Hematopoietic multipotent progenitor cell treated with erythropoietin and hydrocortisone succinate and interleukin-3 and kit ligand, for 6 days (in vitro differentiated cells): ENCODE data around the gene ITPA.
"Not testable (repeated sequence)": the region's sequence is repeated elsewhere in the genome, so short reads cannot be mapped to it uniquely, and the experiment has no call there.

ENCODE experiments used
- DNase-seq: peaks from one replicate; pipeline ENCODE4 v3.0.0-alpha.2; 2015

Gene ITPA

DNA sequence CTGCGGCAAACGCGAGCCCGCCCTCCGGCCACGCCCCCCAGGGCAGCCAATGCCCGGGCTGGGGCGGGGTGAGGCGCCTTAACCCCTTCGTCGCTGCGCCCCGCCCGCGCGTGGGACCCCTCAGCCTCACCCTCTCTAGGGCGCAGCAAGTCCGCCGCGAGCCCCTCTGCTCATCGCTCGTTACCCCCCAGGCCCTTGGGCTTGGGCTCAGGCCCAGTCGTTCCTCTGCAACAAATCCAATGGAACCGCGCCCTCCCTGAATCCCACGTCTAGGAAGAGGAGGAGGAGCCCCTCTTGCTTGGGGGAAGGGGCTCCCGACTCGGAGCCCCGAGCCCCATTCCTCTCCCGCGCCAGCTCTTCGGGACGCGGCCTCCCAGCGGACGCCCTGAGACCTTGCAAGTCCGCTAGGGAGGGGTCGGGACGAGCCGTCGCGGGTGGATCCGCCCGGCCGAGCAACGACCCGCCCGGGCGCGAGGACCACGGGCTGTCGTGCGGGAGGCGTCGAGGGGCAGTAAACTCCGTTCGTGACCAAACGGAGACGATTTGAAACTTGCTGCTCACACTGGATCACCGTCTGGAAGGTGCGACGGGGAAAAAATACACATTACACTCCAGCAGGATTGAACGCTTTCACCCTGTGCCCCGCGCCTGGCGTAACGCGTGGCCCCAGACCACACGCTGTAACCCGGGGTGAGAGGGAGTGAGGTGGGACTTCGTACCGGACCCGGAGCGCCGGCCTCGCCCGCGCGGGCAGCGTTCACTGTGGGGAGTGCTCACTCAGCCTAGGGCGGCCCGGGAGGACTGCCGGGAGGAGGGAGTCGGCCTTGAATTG, 35.5 kb upstream of the ITPA start:
- peak; percentile 92 for DNase-seq

GRCh38 chr20:3174442-3175261, 34.6 kb upstream of the ITPA start:
- peak; percentile 43 for DNase-seq

DNA sequence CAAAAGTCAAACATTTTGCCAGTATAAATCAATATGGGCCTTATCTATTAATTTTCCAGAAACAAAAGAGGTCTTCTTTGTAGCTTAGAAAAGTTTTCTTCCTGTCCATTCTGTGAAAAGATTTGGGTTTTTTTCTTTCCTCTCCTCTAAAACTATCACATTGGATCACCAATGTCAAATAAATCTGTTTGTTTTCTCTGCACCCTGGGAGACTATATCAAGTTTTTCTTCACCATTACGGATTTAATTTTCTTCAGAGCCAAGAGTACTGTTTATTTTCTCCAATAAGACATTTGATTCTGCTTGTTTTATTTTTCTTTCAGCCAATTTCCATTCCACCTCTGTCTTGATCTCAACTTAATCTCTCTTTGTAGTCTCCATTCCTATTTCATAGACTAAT, 34.0 kb upstream of the ITPA start:
- DNase-seq: no peak

GRCh38 chr20:3177746-3178485, 31.4 kb upstream of the ITPA start:
- peak; percentile 81 for DNase-seq

DNA sequence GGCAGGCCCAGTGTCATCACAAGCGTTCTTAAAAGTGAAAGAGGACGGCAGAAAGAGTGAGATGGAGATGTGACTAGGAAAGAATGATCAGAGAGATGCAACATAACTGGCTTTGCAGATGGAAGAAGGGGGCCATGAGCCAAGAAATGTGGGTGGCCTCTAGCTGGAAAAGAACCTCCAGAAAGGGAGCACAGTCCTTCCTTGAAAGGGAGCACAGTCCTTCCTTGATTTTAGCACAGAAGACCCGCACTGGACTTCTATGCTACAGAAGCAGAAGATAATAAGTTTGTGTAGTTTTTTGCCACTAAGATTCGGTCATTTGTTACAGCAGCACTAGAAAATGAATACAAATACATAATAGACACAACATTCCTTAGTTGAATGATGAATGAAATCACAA, 29.0 kb upstream of the ITPA start:
- DNase-seq: no peak

GRCh38 chr20:3181270-3181669, 28.0 kb upstream of the ITPA start:
- no peak for DNase-seq

- not testable (repeated sequence) for DNase-seq
Measured at GRCh38 chr20:3182429-3182828, 26.9 kb upstream of the ITPA start.

DNA sequence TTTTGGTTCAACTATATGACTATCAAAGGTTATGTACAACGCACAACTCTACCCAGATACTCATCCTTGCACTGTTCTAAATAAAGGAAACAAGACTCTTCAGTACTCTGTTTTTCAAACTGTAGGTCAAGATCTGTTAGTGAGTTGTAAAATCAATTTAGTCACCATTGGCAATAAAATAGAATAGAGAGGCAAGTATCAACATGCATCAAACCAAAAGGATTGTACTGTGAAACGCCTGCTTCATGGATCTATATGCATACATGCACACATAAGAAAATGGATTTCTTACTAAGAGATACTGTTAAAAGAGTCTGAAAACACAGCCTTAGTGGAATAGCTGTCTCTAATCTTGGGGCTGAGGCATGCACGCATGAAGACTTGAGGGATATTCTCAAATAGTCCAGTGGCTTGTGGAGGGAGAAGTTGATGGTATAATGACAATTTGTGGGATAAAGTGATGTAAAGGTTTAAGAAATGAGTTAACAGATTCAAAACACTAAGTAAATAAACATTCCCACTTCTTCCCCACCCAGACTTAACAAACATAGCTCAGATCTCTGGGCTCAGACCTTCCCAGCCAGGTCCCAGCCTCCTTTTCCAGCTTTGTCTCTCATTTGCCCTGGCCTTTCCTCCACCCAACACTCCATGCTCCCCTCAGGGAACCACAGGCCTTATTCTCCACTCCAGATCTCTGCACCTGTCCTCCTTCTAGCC, 25.2 kb upstream of the ITPA start:
- no peak for DNase-seq

GRCh38 chr20:3187861-3188260, 21.4 kb upstream of the ITPA start:
- not testable (repeated sequence) for DNase-seq

- no peak for DNase-seq
Measured at GRCh38 chr20:3188823-3189413, 20.4 kb upstream of the ITPA start.

DNA sequence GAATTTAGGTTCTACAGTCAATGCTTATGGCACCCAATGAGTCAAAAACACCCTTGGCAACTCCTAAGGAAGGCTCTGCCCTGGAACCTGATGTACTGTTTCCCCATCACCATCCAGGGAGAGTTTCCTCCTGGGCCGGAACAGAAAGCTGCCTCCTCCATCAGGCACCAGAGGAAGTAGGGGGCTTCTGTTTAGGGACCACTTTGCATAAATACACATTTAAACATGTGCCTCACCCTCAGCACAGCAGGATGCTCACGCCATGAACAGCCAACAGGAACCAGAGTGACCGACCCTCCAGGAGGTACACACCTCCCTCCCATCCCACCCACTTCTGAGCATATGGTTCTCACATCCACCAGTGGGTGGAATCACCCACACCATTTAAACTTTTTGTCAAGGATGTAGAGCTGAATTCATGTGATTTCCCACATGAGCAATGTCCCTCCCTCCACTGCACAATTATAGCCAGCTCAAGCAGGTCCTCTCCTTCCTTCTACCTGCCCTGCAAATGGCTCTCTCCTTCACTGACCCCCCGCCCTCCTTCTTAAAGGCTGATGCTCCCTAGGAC, 19.7 kb upstream of the ITPA start:
- DNase-seq: no peak

GRCh38 chr20:3190681-3191111, 18.6 kb upstream of the ITPA start:
- DNase-seq: no peak

GRCh38 chr20:3192226-3193015, 16.9 kb upstream of the ITPA start:
- no peak for DNase-seq

DNA sequence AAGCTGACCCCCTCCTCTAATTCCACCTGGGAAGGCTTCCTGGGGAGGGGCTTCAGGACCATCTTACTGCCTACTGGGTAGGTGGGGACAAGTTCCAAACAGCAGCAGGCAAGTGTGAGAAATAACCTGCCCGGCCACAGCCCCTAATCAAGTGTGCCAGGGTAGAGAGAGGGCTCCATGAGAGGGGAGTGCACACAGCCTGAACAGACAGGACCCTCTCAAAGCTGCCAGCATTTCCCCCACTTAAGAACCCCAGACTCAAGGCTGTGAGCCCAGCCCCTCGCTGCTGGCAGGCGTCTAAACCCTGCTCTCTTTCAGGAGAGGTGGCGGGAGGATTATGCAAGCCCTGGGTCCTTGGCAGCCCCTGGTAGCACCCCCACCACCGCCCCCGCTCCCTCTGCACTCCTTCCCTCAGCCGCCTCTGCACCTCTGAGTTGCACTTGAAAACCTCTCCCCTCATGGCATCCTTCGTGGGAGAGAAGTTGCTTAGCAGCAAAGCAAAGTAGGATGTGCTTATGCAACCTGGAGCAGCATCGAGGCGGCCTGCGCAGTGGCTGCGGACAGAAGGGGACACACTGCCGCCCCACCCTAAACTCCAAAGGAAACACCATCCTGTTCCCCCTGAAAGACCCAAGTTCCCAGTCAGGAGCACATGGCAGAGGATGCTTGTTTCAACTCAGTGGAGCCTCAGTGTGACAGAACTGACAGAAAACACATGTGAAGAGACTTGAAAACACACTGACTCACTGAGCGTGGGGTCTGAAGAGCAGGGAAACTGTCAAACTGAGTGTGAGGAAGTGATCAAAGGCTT, 15.3 kb upstream of the ITPA start:
- DNase-seq: no peak

GRCh38 chr20:3194617-3195280, 14.5 kb upstream of the ITPA start:
- DNase-seq: no peak

- DNase-seq: no peak
Measured at GRCh38 chr20:3195590-3196237, 13.6 kb upstream of the ITPA start.

DNA sequence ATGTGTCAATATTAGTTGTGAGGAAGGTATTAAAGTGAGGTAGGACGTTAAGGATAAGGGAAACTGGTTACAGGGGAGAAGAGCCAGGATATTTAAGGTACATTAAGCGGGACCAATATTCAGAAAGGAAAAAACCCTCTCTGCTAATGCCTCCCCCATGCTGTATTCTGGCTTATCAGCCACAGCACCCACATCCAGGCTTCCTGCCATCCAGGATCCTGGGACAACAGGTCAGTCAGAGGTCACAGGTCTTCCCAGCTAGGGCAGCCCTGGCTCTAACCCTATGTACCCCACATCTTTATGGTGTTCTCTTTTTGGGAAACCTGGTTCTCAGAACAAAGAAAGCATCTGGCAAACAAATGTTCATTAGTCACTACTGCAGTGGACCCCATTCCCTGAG, 10.1 kb upstream of the ITPA start:
- no peak for DNase-seq

- DNase-seq: no peak
Measured at GRCh38 chr20:3199976-3200755, 9.1 kb upstream of the ITPA start.
